Measurements from ENCODE around the gene TNS3. TPM values are rescaled to one million over a fixed set of nuclear protein-coding genes. Genes with fewer than 3 reads are reported as not detected.

Gene TNS3
- total RNA-seq, 1 experiment from 2014 or later: 143 TPM

- peaks cover 10% of the 10 kb centered on the region for H3K4me1 ChIP-seq (replicated peaks; ENCODE audit: insufficient read depth)
- H3K79me2 ChIP-seq (ENCODE audit: low read depth): no peaks in the 10 kb centered on the region
- no TSS peak for BruUV-seq (replicated peaks)
- no peak overlapping the region for H3K4me3 ChIP-seq
- no peaks in the 10 kb centered on the region for H3K36me3 ChIP-seq (ENCODE audit: low read depth)
- ChIA-PET CTCF (no interaction called here), POLR2A (ENCODE audit: unreplicated experiment) (no interaction called here)
- H3K9me2 ChIP-seq (ENCODE audit: insufficient read depth): no peaks in the 10 kb centered on the region
- intact Hi-C loops (cut with micrococcal nuclease; ENCODE audit: unreplicated experiment): loop anchor here (5.0 to 10.0 kb wide), 2 partner anchors 136 to 168 kb away; no protein-coding TSS in a partner anchor
- no peak overlapping the region for H3K27ac ChIP-seq
- no peak overlapping the region for H2AFZ ChIP-seq
- H3F3A ChIP-seq (ENCODE audit: insufficient read depth, low read depth): peaks cover 22% of the 10 kb centered on the region
- no peak for DNase-seq
- H3K27me3 ChIP-seq (ENCODE audit: insufficient read depth, low read depth): no peaks in the 10 kb centered on the region
- no peak overlapping the region for H3K4me2 ChIP-seq
- TF ChIP-seq CTCF (conservative IDR thresholded peaks at IDR 0.05) (no peak), EZH2 (IDR thresholded peaks at IDR 0.05; ENCODE audit: low read depth) (no peak)
- H4K20me1 ChIP-seq (ENCODE audit: insufficient read depth): no peaks in the 10 kb centered on the region
- H3K9me3 ChIP-seq (ENCODE audit: insufficient read depth, low read depth): peaks cover 7% of the 10 kb centered on the region; the same call in 1 of the 2 replicates
Measured at GRCh38 chr7:47268851-47269836, 312.8 kb downstream of the TNS3 start.

GRCh38 chr7:47267346-47267745, 314.6 kb downstream of the TNS3 start:
- Histone ChIP-seq H4K20me1 (ENCODE audit: insufficient read depth) (no peaks in the 10 kb centered on the region), H3F3A (ENCODE audit: insufficient read depth, low read depth) (peaks cover 8% of the 10 kb centered on the region), H3K9me3 (ENCODE audit: insufficient read depth, low read depth) (0 out of 2 replicates have a peak, but pooled peaks cover 7% of the 10 kb centered on the region), H3K4me2 (no peak overlapping the region), H3K27me3 (ENCODE audit: insufficient read depth, low read depth) (no peaks in the 10 kb centered on the region), H3K79me2 (ENCODE audit: low read depth) (no peaks in the 10 kb centered on the region), H3K27ac (no peak overlapping the region), H3K36me3 (ENCODE audit: low read depth) (no peaks in the 10 kb centered on the region), H2AFZ (no peak overlapping the region), H3K4me3 (no peak overlapping the region), H3K9me2 (ENCODE audit: insufficient read depth) (no peaks in the 10 kb centered on the region), H3K4me1 (replicated peaks; ENCODE audit: insufficient read depth) (peaks cover 10% of the 10 kb centered on the region)
- TF ChIP-seq CTCF (conservative IDR thresholded peaks at IDR 0.05): no peak
- TF ChIP-seq EZH2 (IDR thresholded peaks at IDR 0.05; ENCODE audit: low read depth): no peak
- no TSS peak for BruUV-seq (replicated peaks)
- intact Hi-C loops (cut with micrococcal nuclease; ENCODE audit: unreplicated experiment): loop anchor here (2.0 to 10.0 kb wide), 4 partner anchors 137 to 887 kb away; no protein-coding TSS in a partner anchor
- POLR2A ChIA-PET (ENCODE audit: unreplicated experiment): interaction anchor here (0.6 kb wide), 1 partner anchor 230 kb away, joined by 10 read pairs; no protein-coding TSS in a partner anchor
- no peak for DNase-seq
- CTCF ChIA-PET: interaction anchor here (0.6 to 1.9 kb wide), 3 partner anchors 167 to 888 kb away, joined by 3 to 11 read pairs (median 4); no protein-coding TSS in a partner anchor

GRCh38 chr7:47266799-47267198, 315.1 kb downstream of the TNS3 start:
- Histone ChIP-seq H3K79me2 (ENCODE audit: low read depth) (no peaks in the 10 kb centered on the region), H3K36me3 (ENCODE audit: low read depth) (no peaks in the 10 kb centered on the region), H3K4me2 (no peak overlapping the region), H3K27ac (no peak overlapping the region), H3K4me1 (replicated peaks; ENCODE audit: insufficient read depth) (peaks cover 10% of the 10 kb centered on the region), H3F3A (ENCODE audit: insufficient read depth, low read depth) (peaks cover 4% of the 10 kb centered on the region), H3K9me2 (ENCODE audit: insufficient read depth) (no peaks in the 10 kb centered on the region), H3K4me3 (no peak overlapping the region), H3K27me3 (ENCODE audit: insufficient read depth, low read depth) (no peaks in the 10 kb centered on the region), H4K20me1 (ENCODE audit: insufficient read depth) (no peaks in the 10 kb centered on the region), H3K9me3 (ENCODE audit: insufficient read depth, low read depth) (0 out of 2 replicates have a peak, but pooled peaks cover 4% of the 10 kb centered on the region), H2AFZ (no peak overlapping the region)
- no peak for DNase-seq
- POLR2A ChIA-PET (ENCODE audit: unreplicated experiment): interaction anchor here (0.7 kb wide), 1 partner anchor 25 kb away, joined by 5 read pairs; no protein-coding TSS in a partner anchor
- CTCF ChIA-PET: interaction anchor here (0.6 to 1.9 kb wide), 18 partner anchors 22 to 1447 kb away, joined by 3 to 14 read pairs (median 4); no protein-coding TSS in a partner anchor
- intact Hi-C loops (cut with micrococcal nuclease; ENCODE audit: unreplicated experiment): loop anchor here (1.0 to 10.0 kb wide), 8 partner anchors 138 to 888 kb away; no protein-coding TSS in a partner anchor
- no peak for TF ChIP-seq CTCF (conservative IDR thresholded peaks at IDR 0.05)
- TF ChIP-seq EZH2 (IDR thresholded peaks at IDR 0.05; ENCODE audit: low read depth): no peak
- BruUV-seq (replicated peaks): no TSS peak
